H1 (cell line): Measurements from ENCODE around the gene PHTF2. TPM values are rescaled to one million over a fixed set of nuclear protein-coding genes. Genes with fewer than 3 reads are reported as not detected.

ENCODE experiments used
- CTCF ChIA-PET: fragments of 300-600 bp; sonication (Branson Sonifier 250); formaldehyde crosslinking; loops from one replicate; lab custom pipeline; 2021; ENCODE audit not compliant: partially characterized antibody; lab: Charles Lee
- POLR2A ChIA-PET: fragments of 300-600 bp; sonication (Branson Sonifier 250); formaldehyde crosslinking; loops from one replicate; lab custom pipeline; 2021; ENCODE audit warnings: inconsistent platforms; ENCODE audit not compliant: partially characterized antibody; lab: Charles Lee
- DNase-seq, 2 experiments: peaks; one replicate each; pipeline versions ENCODE4 v3.0.0 to v3.0.0-alpha.2; 2010 to 2022; ENCODE audit warnings: low spot score in 2 of 2, low read depth in 1 of 2, mixed read lengths in 1 of 2
- FAIRE-seq: peaks from 2 replicates; lab custom pipeline; 2011; peaks lifted over from hg19 to GRCh38; lab: Jason Lieb, UNC
- H2AFZ ChIP-seq: 2 replicates; pipeline ENCODE4 v1.8.1; 2012; ENCODE audit warnings: low read length, inconsistent platforms
- H2AK5ac ChIP-seq: 2 replicates; pipeline ENCODE4 v1.6.1; 2013; ENCODE audit warnings: low read depth, low read length
- H2BK120ac ChIP-seq: replicated peaks from 2 replicates; pipeline ENCODE3; 2013; ENCODE audit warnings: low read depth, low read length, inconsistent platforms
- H2BK12ac ChIP-seq: 2 replicates; pipeline ENCODE4 v1.6.1; 2013; ENCODE audit warnings: low read depth, low read length
- H2BK15ac ChIP-seq: 2 replicates; pipeline ENCODE4 v1.6.1; 2013; ENCODE audit warnings: low read length
- H2BK20ac ChIP-seq: 2 replicates; pipeline ENCODE4 v1.6.1; 2013; ENCODE audit warnings: low read length
- H2BK5ac ChIP-seq: 2 replicates; pipeline ENCODE4 v1.6.1; 2013; ENCODE audit warnings: low read depth, low read length
- H3K14ac ChIP-seq: 2 replicates; pipeline ENCODE4 v1.6.1; 2013; ENCODE audit warnings: inconsistent platforms; ENCODE audit not compliant: insufficient read length
- H3K18ac ChIP-seq: 2 replicates; pipeline ENCODE4 v1.6.1; 2013; ENCODE audit warnings: low read length; ENCODE audit errors: extremely low read depth
- H3K23ac ChIP-seq: 2 replicates; pipeline ENCODE4 v1.6.1; 2013; ENCODE audit warnings: inconsistent platforms; ENCODE audit not compliant: insufficient read length
- H3K23me2 ChIP-seq: 2 replicates; pipeline ENCODE4 v1.6.1; 2013; ENCODE audit warnings: low read depth, low read length
- H3K27ac ChIP-seq: 2 replicates; pipeline ENCODE4 v1.6.1; 2011; ENCODE audit warnings: low read depth, low read length, inconsistent platforms
- H3K27me3 ChIP-seq, 4 experiments: replicated peaks in 1 of 4; 1 replicate in 1 of 4; 2 replicates in 3 of 4; pipeline versions ENCODE4 v1.6.1 to v1.8.1; 2011 to 2013; ENCODE audit warnings: low read length in 3 of 4, mild to moderate bottlenecking in 3 of 4, inconsistent platforms in 2 of 4, mixed read lengths in 2 of 4, moderate library complexity in 1 of 4; ENCODE audit not compliant: control insufficient read depth in 3 of 4, insufficient read depth in 3 of 4; ENCODE audit errors: extremely low read depth in 1 of 4
- H3K36me3 ChIP-seq, 4 experiments: 2 replicates each; pipeline versions ENCODE4 v1.6.1 to v1.8.1; 2011 to 2013; ENCODE audit warnings: mild to moderate bottlenecking in 4 of 4, low read length in 3 of 4, moderate library complexity in 2 of 4, control low read depth in 1 of 4, inconsistent platforms in 1 of 4; ENCODE audit not compliant: insufficient read depth in 4 of 4, control insufficient read depth in 2 of 4
- H3K4ac ChIP-seq: replicated peaks from 2 replicates; pipeline ENCODE3; 2013; ENCODE audit warnings: low read length, low read depth, mixed read lengths, inconsistent platforms; ENCODE audit not compliant: insufficient read length
- H3K4me1 ChIP-seq, 4 experiments: replicated peaks in 1 of 4; 1 replicate in 1 of 4; 2 replicates in 3 of 4; pipeline versions ENCODE4 v1.6.1 to v1.8.1; 2011 to 2013; ENCODE audit warnings: low read length in 3 of 4, inconsistent platforms in 2 of 4, mixed read lengths in 1 of 4; ENCODE audit not compliant: insufficient read depth in 4 of 4, control insufficient read depth in 3 of 4
- H3K4me2 ChIP-seq, 2 experiments: 2 replicates each; pipeline versions ENCODE4 v1.6.1 to v1.8.1; 2011 to 2013; ENCODE audit warnings: low read depth in 2 of 2, low read length in 2 of 2, control low read depth in 1 of 2, inconsistent platforms in 1 of 2, mild to moderate bottlenecking in 1 of 2; ENCODE audit not compliant: insufficient read depth in 1 of 2
- H3K4me3 ChIP-seq, 4 experiments: fragments of 200-600, 300-600 bp in 1 of 4; sonication (generic), shearing (Covaris generic), sonication (Bioruptor Twin) in 1 of 4; 2 replicates each; pipeline versions ENCODE4 v1.5.1 to v1.8.1; 2011 to 2016; ENCODE audit warnings: low read length in 4 of 4, low read depth in 3 of 4, control low read depth in 2 of 4, inconsistent platforms in 2 of 4, mild to moderate bottlenecking in 2 of 4, mixed read lengths in 1 of 4, moderate library complexity in 1 of 4; ENCODE audit not compliant: insufficient read depth in 2 of 4; ENCODE audit errors: extremely low read depth in 1 of 4
- H3K56ac ChIP-seq: replicated peaks from 2 replicates; pipeline ENCODE3; 2013; ENCODE audit warnings: low read depth, mild to moderate bottlenecking, mixed read lengths, low read length, inconsistent platforms; ENCODE audit not compliant: insufficient read length
- H3K79me1 ChIP-seq: 2 replicates; pipeline ENCODE4 v1.6.1; 2013; ENCODE audit warnings: low read depth, low read length, control low read depth
- H3K79me2 ChIP-seq, 2 experiments: 2 replicates each; pipeline versions ENCODE4 v1.6.1 to v1.8.1; 2012 to 2013; ENCODE audit warnings: low read length in 2 of 2, mild to moderate bottlenecking in 2 of 2, inconsistent platforms in 1 of 2; ENCODE audit not compliant: insufficient read depth in 2 of 2, control insufficient read depth in 1 of 2
- H3K9ac ChIP-seq, 4 experiments: replicated peaks in 1 of 4; 1 replicate in 1 of 4; 2 replicates in 3 of 4; pipeline versions ENCODE4 v1.6.1 to v1.8.1; 2011 to 2013; ENCODE audit warnings: low read depth in 3 of 4, low read length in 3 of 4, control low read depth in 2 of 4, mild to moderate bottlenecking in 2 of 4, moderate library complexity in 2 of 4, inconsistent platforms in 1 of 4; ENCODE audit errors: extremely low read depth in 1 of 4
- H3K9me3 ChIP-seq, 2 experiments: 2 replicates each; pipeline versions ENCODE4 v1.6.1 to v1.8.1; 2012 to 2013; ENCODE audit warnings: mild to moderate bottlenecking in 2 of 2, moderate library complexity in 2 of 2, control low read depth in 1 of 2, inconsistent platforms in 1 of 2, low read depth in 1 of 2, low read length in 1 of 2, mixed read lengths in 1 of 2; ENCODE audit not compliant: insufficient read depth in 2 of 2
- H4K20me1 ChIP-seq, 2 experiments: replicated peaks in 1 of 2; 2 replicates each; pipeline versions ENCODE3 to v1.8.1; 2011 to 2013; ENCODE audit warnings: inconsistent platforms in 2 of 2, low read length in 2 of 2, mild to moderate bottlenecking in 1 of 2; ENCODE audit not compliant: insufficient read depth in 2 of 2, control insufficient read depth in 1 of 2
- H4K5ac ChIP-seq: 2 replicates; pipeline ENCODE4 v1.6.1; 2013; ENCODE audit warnings: low read length, low read depth, mixed read lengths, inconsistent platforms; ENCODE audit not compliant: insufficient read length
- H4K8ac ChIP-seq: 2 replicates; pipeline ENCODE4 v1.8.0; 2013; ENCODE audit warnings: mild to moderate bottlenecking, moderate library complexity, low read length, inconsistent platforms; ENCODE audit not compliant: insufficient read depth; ENCODE audit errors: extremely low read depth
- H4K91ac ChIP-seq: replicated peaks from 2 replicates; pipeline ENCODE3; 2013; ENCODE audit warnings: low read length, mixed read lengths, inconsistent platforms; ENCODE audit not compliant: insufficient read length
- CBX8 ChIP-seq: fragments of 300-800, 300-1000 bp; sonication (generic); IDR thresholded peaks from 2 replicates; pipeline ENCODE4 v1.7.1; 2016; ENCODE audit warnings: low read depth, low read length, borderline replicate concordance
- WGBS, 2 experiments: shearing (Covaris generic) in 1 of 2; methylation state at CpG; one replicate each; pipeline versions ENCODE4 v1.1.6 to v1.1.7; 2013 to 2015; ENCODE audit warnings: low lambda C conversion rate in 2 of 2, mixed read lengths in 2 of 2, inconsistent platforms in 1 of 2, low coverage in 1 of 2, missing lambda C conversion rate in 1 of 2; ENCODE audit not compliant: insufficient replicate concordance in 2 of 2, insufficient coverage in 1 of 2, insufficient read length in 1 of 2; ENCODE audit errors: extremely low coverage in 1 of 2, missing lambda C conversion rate in 1 of 2; 5-methylcytosine and 5-hydroxymethylcytosine counted together
- polyA plus RNA-seq, 7 experiments: library from polyadenylated mRNA; depleted of rRNA in 3 of 7; stranded (reverse) in 5 of 7; unstranded in 2 of 7; fragments of >200 nt in 5 of 7; fragments of 200-250 nt in 2 of 7; gene quantifications; 1 replicate in 5 of 7; 2 replicates in 1 of 7; 4 replicates in 1 of 7; pipeline versions ENCODE4 v1.2.1 to v1.2.3, GENCODE V29; 2011 to 2013; ENCODE audit warnings: missing spikeins in 2 of 7, mixed read lengths in 2 of 7
- total RNA-seq: library from RNA; stranded (reverse); fragmentation: NEBNext Ultra II Directional; extraction: Animal tissue kit (Norgen Biotek cat#: 25700); gene quantifications from 2 replicates; pipeline ENCODE4 v1.2.1, GENCODE V29; 2021

The PHTF2 gene
- total and polyA plus RNA-seq, 2 of the 8 experiments (the other 6 are each of a cell fraction or from before 2014, with no cell fraction given) = 9.0 to 25.4 TPM

DNA sequence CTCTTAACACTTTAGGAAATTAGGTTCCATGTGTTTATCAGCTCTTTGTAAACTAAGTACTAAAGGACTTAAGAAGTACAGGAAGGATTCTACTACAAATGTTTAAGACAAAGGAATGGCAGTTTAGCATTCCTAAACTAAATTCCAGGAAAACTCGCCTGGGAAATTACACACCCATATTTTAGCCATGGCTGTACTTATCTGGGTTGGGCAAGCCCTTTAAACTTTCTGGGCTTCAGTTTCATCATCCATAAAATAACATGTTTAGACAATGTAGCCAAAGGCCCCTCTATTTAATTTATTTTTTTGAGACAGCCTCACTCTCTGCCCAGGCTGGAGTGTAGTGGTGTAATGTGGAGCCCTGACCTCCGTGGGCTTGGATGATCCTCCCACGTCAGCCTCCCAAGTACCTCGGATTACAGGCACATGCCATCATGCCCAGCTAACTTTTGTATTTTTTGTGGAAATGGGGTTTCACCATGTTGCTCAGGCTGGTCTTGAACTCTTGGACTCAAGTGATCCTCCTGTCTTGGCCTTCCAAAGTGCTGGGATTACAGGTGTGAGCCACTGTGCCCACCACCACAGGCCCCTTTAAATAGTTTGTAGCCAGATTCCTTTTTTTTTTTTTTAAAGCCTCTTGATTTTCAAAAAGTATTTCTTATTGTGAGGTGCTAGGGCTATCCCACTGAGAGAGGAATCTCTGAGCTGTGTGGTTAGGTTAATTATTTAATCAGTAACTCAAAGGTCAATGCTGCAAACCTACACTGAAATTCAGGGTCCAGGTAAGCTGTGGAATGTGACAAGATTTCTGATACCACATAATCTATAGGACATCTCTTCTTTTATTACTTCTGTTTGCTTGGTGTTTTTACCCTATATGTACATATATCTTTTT is 32.4 kb upstream of the PHTF2 start:
- Histone ChIP-seq H3K4ac (no peak overlapping the region), H4K20me1 (peaks cover 0 to 2% of the 10 kb centered on the region in 2 experiments), H3K14ac (no peak overlapping the region), H3K27me3 (no peaks in the 10 kb centered on the region), H3K18ac (no peak overlapping the region), H2BK20ac (no peak overlapping the region), H4K8ac (no peak overlapping the region), H2BK12ac (no peak overlapping the region), H4K91ac (no peak overlapping the region), H3K79me1 (no peaks in the 10 kb centered on the region), H2BK120ac (no peak overlapping the region), H3K56ac (no peak overlapping the region), H2AFZ (no peak overlapping the region), H3K23me2 (no peaks in the 10 kb centered on the region), H3K36me3 (peaks cover 0 to 4% (median 0%) of the 10 kb centered on the region in 4 experiments; a peak in 2 of 8 replicates), H3K4me2 (no peak overlapping the region), H3K79me2 (peaks cover 0 to 30% of the 10 kb centered on the region in 2 experiments; a peak in 2 of 4 replicates), H2BK5ac (no peak overlapping the region), H3K9me3 (no peaks in the 10 kb centered on the region), H3K4me3 (no peak overlapping the region), H2BK15ac (no peak overlapping the region), H3K23ac (no peak overlapping the region), H3K27ac (no peak overlapping the region), H3K9ac (no peak overlapping the region), H3K4me1 (0 out of 7 replicates have a peak, but pooled peaks cover 0 to 2% (median 0%) of the 10 kb centered on the region in 4 experiments), H2AK5ac (0 out of 2 replicates have a peak overlapping the region, but pooled peaks have one; percentile 42), H4K5ac (no peak overlapping the region)
- ChIA-PET POLR2A (interaction anchor here (0.6 kb wide), 1 partner anchor 223 kb away, joined by 3 read pairs; no protein-coding TSS in a partner anchor), CTCF (interaction anchor here (0.6 to 1.9 kb wide), 5 partner anchors 9 to 137 kb away, joined by 3 to 7 read pairs (median 4); no protein-coding TSS in a partner anchor)
- FAIRE-seq (no peak), DNase-seq (no peak)
- 87% methylated on average over 4 of the region's 4 CpGs; no CpG with 5 or more reads in 1 of the 2 experiments for WGBS, 2 experiments
- no peak for TF ChIP-seq CBX8
